HG03558 (cell line): ENCODE measurements around the gene AKT3.
A peak's percentile ranks its signal among the peaks of the same experiment; 100 is the strongest.

ENCODE experiments used
- ATAC-seq: cut with Tn5 transposase; IDR thresholded peaks from one replicate; pipeline ENCODE4 v1.9.1; 2021; ENCODE audit warnings: moderate number of reproducible peaks; ENCODE audit not compliant: unreplicated experiment; ENCODE audit errors: extremely low read depth

AKT3 gene

DNA sequence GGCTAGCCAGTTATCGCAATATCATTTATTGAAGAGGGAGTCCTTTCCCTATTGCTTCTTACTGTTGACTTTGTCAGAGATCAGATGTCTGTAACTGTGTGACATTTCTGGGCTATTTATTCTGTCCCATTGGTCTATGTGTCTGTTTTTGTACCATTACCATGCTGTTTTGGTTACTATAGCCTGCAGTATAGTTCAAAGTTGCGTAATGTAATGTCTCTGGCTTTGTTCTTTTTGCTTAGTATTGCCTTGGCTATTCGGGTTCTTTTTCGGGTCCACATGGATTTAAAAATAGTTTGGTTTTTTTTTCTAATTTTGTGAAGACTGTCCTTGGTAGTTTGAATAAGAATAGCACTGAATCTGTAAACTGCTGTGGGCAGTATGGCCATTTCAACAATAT, 320.5 kb downstream of the AKT3 start:
- no peak for ATAC-seq

DNA sequence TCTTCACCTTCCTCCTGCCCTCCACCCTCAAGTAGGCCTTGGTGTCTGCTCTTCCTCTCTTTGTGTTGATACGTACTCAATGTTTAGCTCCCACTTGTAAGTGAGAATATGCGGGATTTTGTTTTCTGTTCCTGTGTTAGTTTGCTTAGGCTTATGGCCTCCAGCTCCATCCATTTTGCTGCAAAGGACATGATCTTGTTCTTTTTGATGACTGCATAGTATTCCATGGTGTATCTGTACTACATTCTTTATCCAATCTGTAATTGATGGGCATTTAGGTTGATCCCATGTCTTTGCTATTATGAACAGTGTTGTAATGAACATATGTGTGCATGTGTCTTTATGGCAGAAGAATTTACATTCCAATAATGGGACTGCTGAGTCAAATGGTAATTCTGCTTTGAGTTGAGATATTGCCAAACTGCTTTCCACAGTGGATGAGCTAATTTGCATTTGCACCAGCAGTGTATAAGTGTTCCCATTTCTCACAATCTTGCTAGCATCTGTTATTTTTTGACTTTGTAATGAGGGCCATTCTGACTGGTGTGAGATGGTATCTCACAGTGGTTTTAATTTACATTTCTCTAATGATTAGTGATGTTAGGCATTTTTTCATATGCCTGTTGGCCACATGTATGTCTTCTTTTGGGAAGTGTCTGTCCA, 321.5 kb downstream of the AKT3 start:
- no peak for ATAC-seq

DNA sequence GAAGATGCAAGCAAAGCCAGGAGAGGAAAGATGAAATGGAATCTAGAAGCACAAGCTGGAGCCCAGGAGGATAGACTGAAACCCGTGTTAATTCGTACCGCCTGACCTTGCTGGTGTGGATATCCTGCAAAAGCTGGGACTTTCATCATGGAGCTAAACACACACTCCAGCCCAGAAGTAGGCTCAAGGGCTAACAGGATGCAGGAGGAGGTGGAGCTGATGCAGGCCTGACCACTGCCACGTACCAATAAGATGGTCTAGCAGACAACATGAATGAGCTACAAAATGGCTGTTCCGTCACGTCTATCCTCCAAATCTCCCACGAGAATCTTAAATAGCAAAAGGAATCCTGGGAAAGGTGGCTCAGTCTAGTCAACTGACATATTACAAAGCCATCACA, 323.9 kb downstream of the AKT3 start:
- no peak for ATAC-seq

DNA sequence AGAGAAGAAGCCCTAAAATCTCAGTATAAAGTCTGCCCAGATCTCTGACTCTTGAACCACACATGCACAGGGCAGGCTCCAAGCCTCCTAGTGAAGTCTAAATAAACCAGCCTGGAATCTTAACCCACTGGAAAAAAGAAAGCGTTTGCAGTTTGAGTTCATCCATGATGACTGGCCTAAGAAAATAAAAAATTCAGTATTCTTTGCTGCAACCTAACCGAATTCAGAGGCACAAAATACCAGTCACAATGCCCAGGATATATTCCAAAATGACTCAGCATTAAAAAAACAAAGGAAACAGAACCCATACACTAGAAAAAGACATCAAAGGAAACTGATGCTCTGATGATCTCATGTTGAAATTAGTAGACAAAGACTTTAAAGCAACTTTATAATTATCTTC, 325.0 kb downstream of the AKT3 start:
- no peak for ATAC-seq

DNA sequence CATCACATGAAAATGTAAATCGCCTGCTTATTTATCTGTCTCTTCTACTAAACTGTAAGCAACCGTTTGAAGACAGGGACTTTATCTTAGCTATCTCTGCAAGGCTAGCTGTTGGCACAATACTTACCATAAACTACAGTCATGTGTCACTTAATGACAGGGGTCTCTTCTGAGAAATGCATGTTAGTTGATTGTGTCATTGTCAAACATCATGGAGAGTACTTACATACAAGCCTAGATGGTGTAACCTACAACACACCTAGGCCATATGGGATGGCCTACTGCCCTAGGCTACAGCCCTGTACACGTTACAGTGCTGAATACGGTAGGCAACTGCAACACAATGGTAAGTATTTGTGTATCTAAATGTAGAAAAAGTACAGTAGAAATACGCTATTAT, 326.3 kb downstream of the AKT3 start:
- no peak for ATAC-seq

DNA sequence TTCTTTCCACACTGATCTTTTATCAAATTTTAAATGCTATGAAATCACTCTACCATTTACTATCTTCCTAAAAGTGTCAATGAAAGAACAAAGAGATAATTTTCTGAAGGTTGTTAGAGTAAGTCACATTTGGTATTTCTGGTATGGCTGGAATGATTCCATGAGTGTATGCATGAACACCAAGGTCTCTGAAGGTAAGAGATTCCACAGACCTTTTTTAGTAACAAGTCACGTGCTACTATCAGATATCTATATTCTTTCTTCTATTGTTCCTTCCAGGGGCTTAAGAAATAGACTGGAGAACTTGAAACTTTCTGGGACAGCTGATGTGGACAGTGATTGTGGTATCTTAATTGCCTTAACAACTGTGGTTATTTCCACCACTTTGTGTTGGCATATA, 329.2 kb downstream of the AKT3 start:
- ATAC-seq: no peak

DNA sequence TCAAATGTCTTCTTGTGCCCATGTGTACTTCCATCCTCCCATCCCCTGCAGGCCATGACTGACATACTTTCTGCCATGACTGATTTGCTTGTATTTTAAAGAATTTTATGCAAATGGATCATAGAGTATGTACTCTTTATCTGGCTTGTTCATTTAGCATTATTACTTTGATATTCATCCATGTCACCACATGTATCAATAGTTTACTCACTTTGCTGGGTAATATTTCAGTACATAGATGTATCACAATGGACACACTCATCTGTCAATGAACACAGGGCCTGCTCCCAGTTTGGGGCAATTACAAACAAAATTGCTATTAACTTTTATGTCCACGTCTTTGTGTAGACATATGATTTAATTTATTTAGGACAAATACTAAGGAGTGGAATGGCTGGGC, 335.1 kb downstream of the AKT3 start:
- ATAC-seq: no peak

DNA sequence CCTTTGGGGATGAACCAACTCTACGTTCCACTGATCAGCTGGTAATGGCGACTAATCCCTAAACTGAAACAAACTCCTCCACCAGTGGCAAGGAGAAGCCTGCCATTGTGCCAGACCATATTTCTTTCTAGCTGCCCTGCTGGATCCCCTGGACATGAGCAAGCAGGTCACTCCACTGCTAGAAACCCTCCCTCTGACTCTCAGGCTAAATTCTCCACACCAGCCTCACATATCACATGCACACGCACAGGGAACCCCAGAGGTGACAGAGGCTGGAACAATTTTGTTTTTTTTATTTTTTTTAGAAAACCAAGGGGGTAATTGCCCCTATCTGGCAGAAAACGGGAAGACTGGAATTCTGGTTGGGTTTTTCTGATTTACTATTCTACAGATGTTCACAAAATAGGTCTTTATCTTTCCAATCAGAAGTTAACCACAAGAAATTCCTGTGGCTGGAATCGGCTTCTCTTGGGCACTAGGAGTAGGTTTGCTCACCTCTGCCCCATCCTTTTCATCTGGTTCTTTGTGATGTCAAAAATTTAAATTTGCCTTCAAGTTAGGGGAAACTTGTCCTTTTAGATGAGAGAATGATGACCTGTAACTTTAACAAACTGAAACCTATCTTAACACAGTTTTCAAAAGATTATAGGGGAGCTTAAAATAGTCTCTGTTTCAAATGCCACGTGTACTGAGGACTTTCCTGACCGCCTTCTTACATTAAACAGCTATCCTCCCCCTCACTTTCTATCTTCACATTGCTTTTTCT, 336.1 kb downstream of the AKT3 start:
- ATAC-seq: no peak

DNA sequence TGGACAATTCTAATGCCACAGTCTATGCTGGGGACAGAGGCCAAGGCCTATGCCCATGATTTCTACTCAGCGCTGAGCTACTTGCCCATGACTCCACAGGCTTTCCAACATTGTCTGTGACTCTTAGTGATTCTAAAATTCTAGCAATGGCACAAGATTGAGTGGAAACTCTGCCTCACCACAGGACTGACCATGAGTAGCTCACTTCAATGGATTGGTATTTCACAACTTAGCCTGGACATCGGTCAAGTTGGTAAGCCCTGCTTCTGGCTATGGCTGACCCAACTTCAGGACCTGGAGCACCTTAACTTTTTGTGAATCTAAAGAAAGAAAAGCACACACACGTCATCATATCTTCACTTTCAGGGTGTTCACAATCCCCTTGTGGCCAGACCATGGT, 339.1 kb downstream of the AKT3 start:
- ATAC-seq: no peak

DNA sequence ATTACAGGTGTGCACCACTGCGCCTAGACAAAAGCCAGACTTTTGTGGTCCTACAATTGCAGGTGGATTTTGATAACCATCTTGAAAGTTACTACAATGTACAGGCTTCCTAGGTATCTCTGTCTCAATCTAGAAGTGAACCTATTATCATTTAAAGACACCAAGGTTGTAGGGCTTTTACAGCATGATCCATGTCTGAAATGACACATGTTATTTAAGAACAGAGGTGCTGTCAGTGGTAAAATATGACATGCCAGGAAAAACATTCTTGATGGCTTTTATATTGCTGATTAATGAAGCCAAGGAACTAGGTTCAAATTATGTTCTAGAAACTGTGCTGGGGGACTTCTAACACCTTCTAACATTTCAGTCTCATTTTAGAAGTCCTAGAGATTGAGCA, 341.1 kb downstream of the AKT3 start:
- ATAC-seq: no peak

DNA sequence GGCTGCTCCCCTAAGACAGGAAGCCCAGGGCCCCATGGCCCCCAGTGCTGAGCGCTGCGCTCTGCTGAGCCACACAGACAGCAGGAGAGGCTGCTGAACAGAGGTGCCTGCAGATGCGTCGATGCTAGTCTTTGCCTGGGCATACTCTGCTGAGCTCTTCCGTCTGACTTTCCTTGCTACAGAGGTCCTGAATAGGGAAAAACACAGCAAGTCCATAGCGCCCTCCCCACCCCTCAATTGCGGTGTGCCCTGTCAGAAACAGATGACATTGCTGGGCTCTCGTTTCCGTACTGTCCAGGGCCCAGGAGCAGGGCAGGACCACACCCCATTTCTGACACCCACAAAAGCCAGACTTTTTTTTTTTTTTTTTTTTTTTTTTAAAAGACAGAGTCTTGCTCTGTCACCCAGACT, 341.7 kb downstream of the AKT3 start:
- peak; percentile 54 for ATAC-seq

DNA sequence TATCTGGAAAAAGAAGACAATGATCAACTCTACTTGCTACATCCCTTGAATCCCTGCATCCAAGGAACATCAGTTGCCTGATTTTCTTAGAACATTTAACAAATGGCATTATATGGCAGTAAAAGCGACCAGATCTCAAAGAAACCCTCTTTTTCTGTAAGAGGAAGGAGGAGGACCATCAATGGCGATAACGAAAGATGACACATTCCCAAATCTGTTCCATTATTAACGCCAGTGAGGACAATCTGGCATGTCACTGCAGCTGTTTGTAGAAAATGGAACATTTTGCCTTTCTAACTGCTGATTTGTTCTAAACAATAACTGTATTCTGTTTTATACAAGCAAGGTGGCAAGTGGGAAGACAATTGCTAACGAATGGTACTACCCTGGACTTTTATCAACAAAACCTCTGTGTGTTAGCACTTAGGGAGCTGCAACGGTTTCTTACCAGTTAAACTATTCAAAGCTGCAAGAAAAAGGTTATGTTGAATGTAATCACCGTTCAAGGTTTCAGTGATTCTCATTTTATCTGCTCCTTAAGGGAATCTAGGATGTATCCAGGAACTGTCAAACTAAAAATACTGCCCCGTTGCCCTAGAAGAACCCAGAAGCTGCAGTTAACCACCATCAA, 342.3 kb downstream of the AKT3 start:
- no peak for ATAC-seq

DNA sequence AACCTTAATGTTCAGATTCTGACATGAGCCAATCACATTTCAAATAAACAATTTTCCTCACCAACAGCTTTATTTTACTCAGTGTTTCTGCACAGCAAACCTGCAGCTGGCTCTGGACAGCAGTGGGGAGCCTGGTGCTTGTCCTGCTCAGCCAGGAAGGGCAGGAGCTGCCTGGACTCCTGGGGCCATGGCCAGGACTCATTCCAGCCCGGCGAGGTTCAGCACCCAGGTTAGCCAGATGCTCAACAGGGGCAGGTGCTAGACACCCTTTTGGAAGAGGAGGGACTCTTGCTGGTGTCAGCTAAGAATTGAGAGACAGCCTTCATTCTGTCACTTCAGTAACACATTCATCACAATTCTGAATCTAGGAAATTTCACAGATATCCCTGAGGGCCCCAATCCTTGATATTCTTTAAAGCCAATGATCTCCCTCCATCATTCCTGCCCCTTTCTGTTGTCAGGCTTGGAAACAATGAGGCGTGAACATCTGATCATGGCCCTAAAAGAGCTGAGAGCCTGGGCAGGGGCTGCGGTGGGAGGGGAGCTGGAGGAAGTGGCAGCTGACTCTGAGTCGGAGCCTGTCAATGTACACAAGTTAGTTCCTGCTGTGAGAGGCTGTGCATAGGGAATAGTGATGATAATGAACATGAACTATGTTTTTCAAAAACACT, 342.9 kb downstream of the AKT3 start:
- no peak for ATAC-seq

DNA sequence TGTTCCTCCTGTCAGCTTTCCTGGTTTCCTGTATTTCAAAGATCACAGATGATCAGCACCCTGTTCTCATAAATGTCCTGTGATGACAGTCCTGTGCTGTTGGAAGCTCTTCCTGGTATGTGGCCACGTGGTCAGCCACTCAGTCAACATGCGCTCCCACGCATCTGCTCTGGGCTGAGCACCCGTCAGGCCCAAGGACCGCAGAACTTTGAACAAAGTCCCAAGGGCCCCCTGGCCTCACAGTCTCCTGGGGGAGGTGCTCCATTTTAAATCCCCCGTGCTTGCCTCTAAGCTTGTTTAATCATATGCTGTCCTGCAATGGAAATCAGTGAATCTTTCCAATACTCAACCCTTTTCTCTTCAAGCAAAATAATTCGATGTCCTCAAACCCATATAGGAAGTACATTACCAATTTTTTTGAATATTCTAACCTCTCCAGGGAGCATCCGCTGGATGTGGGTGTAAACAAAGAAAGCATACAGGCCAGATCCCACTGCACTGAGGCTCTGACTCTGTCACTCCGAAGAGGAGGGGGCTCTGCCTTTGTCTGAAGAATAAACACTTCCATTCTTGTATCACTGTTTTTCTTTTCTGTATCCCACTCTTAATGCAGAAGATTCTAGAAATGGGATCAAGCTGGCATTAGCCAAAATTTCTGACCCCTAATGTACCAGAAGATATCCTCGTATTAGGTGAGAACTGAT, 343.9 kb downstream of the AKT3 start:
- ATAC-seq: no peak

DNA sequence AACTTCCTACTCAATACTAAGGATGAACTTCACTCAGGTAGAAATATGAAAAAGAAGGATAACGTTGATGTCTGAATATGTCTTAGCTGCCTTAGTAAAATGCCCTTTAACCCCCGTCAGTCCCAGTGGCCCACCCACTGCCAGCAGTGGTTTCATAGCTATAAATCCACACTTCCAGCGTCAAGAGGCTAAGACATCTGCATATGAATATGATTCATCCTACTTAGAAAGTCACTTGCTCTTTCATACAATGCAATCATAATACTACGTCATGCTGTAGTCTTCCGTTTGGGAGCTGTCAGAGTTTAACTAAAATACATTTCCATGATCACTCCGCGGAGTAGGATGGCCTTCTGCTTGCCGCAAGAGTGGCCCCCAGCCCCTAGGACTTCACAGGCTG, 346.9 kb downstream of the AKT3 start:
- no peak for ATAC-seq

DNA sequence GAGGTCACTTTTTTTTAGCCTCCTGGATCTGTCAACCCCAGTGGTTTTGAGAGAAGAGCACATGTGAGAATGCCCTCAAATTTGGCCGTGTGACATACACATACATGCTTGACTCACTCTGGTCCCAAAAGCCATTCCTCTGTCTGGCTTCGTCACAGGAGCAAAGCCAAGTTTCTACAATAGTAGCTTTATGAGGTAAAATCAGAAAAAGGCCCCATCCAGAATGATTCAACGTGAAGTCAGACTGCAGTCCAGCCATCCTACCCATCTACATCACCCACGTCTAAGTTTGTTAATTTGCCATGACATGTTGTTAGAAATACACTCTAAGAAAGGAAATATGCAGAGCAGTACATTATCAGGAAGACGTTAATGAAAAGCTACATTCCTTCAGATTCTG, 349.0 kb downstream of the AKT3 start:
- ATAC-seq: no peak

DNA sequence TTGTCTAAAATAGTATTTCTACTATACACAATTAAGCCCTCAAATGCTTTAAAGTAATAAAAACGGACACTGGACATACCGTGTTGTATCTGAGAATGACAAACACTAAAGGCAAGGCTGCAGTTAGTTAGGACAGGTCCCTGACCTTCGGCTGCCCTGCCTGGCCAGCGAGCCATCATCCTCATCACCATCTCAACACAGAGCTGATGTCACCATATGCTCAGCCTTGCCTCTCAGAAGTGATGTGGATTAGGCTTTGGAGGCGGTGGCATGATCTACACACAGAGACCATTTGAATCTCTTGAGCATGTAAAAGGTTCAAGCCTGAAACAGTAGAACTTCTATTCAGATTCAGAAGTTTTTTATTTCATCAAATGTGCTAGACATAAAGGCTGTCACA, 349.5 kb downstream of the AKT3 start:
- no peak for ATAC-seq

DNA sequence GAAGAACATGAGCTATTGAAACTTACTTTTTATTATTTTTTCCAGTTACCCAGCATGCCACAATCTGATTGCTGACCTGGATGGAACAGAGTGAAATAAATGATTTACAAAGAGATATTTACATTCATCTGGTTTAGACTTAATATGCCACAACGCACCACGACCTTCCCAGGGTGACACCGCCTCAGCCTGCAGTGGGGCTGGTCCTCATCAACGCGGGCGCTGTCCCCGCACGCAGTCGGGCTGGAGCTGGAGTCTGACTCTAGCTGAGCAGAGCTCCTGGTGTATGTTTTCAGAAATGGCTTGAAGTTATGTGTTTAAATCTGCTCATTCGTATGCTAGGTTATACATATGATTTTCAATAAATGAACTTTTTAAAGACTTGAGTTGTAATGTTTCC, 350.3 kb downstream of the AKT3 start:
- no peak for ATAC-seq

DNA sequence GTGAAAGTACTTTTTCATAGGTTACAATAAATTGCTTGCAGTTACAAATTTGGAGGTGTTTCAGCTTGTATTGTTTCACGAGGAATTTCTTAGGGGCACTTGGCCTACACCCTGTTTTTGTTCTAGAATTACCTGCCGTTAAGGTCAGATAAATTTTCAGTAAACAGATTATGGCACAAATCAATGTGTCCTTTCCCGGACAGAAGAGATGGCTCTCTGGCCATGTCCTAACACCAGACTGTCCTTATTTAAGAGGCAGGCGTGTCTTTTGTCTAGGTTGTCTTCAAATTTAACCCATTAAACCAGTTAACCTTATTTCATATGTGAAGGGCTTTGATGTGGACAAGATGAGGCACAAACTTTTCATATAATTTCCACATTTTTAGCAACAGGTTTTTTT, 350.8 kb downstream of the AKT3 start:
- ATAC-seq: no peak

DNA sequence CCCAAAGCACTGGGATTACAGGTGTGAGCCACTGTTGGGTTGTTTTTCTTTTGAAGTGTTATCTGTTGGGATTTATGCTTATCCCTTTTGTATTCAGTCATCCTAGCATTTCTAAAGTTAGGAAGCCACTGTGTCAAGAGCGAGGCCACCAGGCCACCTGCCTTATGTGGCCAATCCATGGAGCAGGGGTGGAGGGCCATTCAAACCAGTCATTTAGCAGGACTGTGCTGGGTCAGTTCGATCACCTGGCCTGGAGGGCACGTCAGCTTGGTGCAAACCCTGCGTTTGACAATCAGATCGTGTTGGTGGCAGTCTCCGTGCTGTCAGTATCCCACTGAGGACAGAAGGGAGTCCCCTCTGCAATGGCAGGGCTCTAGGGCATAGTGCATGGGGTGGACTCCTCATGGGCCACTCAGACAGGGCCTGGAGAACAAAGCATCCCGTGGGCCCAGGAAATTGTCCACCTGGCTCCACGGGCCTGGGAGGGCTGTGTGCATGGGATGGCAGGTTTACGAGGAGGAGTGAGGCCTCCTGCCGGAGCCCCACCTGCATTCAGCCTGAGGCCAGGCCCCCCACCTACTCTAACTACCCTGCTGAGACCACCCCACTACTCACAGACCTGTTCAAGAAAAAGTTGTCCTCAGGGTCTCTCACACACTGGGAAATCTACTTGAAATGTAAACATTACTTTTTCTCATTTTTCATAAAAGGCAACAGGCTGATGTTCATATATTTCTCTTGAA, 351.9 kb downstream of the AKT3 start:
- ATAC-seq: no peak
